Sigmoid colon (tissue), 7 donors: ENCODE data around the gene NMNAT3. TPM values are rescaled to one million over a fixed set of nuclear protein-coding genes. Genes with fewer than 3 reads are reported as not detected.

Experiments used
- DNase-seq: peaks from one replicate; pipeline ENCODE4 v3.0.0-alpha.2; 2019
- H3K27ac ChIP-seq, 4 donors: fragments of 200-600 bp; sonication (generic); one replicate each; pipeline ENCODE4 v1.5.1; 2016 to 2019; ENCODE audit warnings: mild to moderate bottlenecking in 1 of 4
- H3K27me3 ChIP-seq, 3 donors: fragments of 200-600 bp; sonication (generic); one replicate each; pipeline ENCODE4 v1.5.1; 2019; ENCODE audit warnings: mild to moderate bottlenecking in 1 of 3
- H3K36me3 ChIP-seq, 4 donors: fragments of 200-600 bp; sonication (generic); one replicate each; pipeline ENCODE4 v1.5.1; 2016 to 2019
- H3K4me1 ChIP-seq, 4 donors: fragments of 200-600 bp; sonication (generic); one replicate each; pipeline ENCODE4 v1.5.1; 2017 to 2019
- H3K4me3 ChIP-seq, 4 donors: fragments of 200-600 bp; sonication (generic); one replicate each; pipeline ENCODE4 v1.5.1; 2017 to 2019; ENCODE audit warnings: mild to moderate bottlenecking in 2 of 4, moderate library complexity in 1 of 4
- H3K9me3 ChIP-seq, 4 donors: fragments of 200-600 bp in 3 of 4; sonication (generic) in 3 of 4; one replicate each; pipeline versions ENCODE4 v1.5.1 to v1.6.1; 2013 to 2019
- EP300 ChIP-seq, 4 donors: sonication (generic); formaldehyde crosslinking; IDR thresholded peaks; one replicate each; pipeline ENCODE4 v1.6.1; 2017; ENCODE audit warnings: antibody characterized with exemption in 4 of 4
- POLR2A ChIP-seq, 2 donors: fragments of 450-650 bp; IDR thresholded peaks; one replicate each; pipeline ENCODE4 v1.6.1; 2016; ENCODE audit warnings: antibody characterized with exemption in 2 of 2, mild to moderate bottlenecking in 2 of 2, moderate library complexity in 2 of 2
- POLR2AphosphoS5 ChIP-seq, 4 donors: sonication (generic); formaldehyde crosslinking; IDR thresholded peaks; one replicate each; pipeline ENCODE4 v1.6.1; 2017; ENCODE audit warnings: antibody characterized with exemption in 4 of 4
- WGBS, 2 donors: extraction: QIAGEN DNeasy Blood & Tissue Kit; methylation state at CpG; one replicate each; pipeline ENCODE4 v1.1.7; 2013; 5-methylcytosine and 5-hydroxymethylcytosine counted together
- intact Hi-C: fragments of 100-400 bp; cut with DNase I; formaldehyde crosslinking; loops from one replicate; pipeline ENCODE4 v1.15.1; 2023
- polyA plus RNA-seq, 3 donors: library from polyadenylated mRNA; stranded (reverse); fragments of 200-250 nt; gene quantifications; one replicate each; pipeline ENCODE4 v1.2.3, GENCODE V29; 2013
- total RNA-seq, 4 donors: library from RNA; depleted of rRNA; stranded (reverse); fragments of >200 nt; gene quantifications; one replicate each; pipeline ENCODE4 v1.1.0, GENCODE V29; 2016
- TF ChIP-seq, protein P1 (sequence below), 4 experiments: fragments of 450-650 bp in 3 of 4; fragments of 200-600 bp in 1 of 4; IDR thresholded peaks; one replicate each; pipeline ENCODE4 v1.5.1; 2016 to 2019; ENCODE audit warnings: antibody characterized with exemption in 4 of 4, mild to moderate bottlenecking in 3 of 4, moderate library complexity in 2 of 4
- donor health status: healthy with polysubstance abuse.
- donor health status: Bipolar disorder and iron deficiency.
- donor health status: healthy.

The NMNAT3 gene
- total and polyA plus RNA-seq, 7 donors: 3.4 to 24.6 (median 10.0) TPM

DNA sequence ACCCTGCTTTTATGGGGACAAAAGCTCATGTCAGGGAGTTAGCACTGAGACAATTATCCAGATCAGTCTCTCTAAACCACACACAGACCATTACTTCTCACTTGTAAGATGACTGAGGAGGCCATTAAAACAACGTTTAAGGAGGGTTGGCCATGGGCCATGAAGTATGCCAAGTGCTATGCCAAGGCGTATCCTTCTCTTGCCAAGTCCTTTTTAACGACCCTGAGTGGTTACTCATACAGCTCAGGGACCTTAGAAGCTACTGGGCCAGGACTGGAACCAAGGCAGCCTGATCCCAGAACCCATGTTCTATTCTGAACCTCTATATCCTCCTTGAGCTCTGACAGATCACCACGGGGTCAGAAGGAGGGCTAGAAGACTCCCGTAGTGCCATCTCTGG lies 50.0 kb downstream of the NMNAT3 start:
- no peak overlapping the region for H3K27ac ChIP-seq
- WGBS, 2 donors: 62 to 80% methylated on average over 5 of the region's 5 CpGs
- H3K4me1 ChIP-seq: no peaks in the 10 kb centered on the region
- H3K36me3 ChIP-seq: no peaks in the 10 kb centered on the region
- H3K27me3 ChIP-seq: no peaks in the 10 kb centered on the region
- TF ChIP-seq, protein P1, sequence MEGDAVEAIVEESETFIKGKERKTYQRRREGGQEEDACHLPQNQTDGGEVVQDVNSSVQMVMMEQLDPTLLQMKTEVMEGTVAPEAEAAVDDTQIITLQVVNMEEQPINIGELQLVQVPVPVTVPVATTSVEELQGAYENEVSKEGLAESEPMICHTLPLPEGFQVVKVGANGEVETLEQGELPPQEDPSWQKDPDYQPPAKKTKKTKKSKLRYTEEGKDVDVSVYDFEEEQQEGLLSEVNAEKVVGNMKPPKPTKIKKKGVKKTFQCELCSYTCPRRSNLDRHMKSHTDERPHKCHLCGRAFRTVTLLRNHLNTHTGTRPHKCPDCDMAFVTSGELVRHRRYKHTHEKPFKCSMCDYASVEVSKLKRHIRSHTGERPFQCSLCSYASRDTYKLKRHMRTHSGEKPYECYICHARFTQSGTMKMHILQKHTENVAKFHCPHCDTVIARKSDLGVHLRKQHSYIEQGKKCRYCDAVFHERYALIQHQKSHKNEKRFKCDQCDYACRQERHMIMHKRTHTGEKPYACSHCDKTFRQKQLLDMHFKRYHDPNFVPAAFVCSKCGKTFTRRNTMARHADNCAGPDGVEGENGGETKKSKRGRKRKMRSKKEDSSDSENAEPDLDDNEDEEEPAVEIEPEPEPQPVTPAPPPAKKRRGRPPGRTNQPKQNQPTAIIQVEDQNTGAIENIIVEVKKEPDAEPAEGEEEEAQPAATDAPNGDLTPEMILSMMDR (IDR thresholded peaks at IDR 0.05): no peak
- TF ChIP-seq EP300 (IDR thresholded peaks at IDR 0.05): no peak
- TF ChIP-seq POLR2AphosphoS5 (IDR thresholded peaks at IDR 0.05): no peak
- TF ChIP-seq POLR2A (IDR thresholded peaks at IDR 0.05): no peak
- no peak overlapping the region for H3K4me3 ChIP-seq
- H3K9me3 ChIP-seq: no peaks in the 10 kb centered on the region
- no peak for DNase-seq
- intact Hi-C loops: no loop called here

DNA sequence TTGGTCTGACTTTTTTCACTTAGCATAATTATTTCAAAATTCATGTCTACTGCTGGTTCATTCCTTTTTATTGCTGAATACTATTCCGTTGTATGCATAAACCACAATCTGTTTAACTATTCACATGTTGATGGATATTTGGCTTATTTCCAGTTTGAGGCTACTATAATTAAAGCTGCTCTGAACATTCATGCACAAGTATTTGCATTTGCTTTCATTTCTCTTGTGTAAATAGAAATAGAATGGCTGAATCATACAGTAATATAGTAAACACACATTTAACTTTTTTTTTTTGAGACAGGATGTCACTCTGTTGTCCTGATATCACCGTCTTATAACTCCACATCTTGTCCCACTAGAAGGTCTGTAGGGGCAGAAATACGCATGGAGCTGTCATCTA lies 57.3 kb downstream of the NMNAT3 start:
- intact Hi-C loops: no loop called here
- DNase-seq: no peak
- TF ChIP-seq, protein P1 (IDR thresholded peaks at IDR 0.05): no peak
- no peak for TF ChIP-seq EP300 (IDR thresholded peaks at IDR 0.05)
- TF ChIP-seq POLR2AphosphoS5 (IDR thresholded peaks at IDR 0.05): no peak
- Histone ChIP-seq H3K4me1 (no peaks in the 10 kb centered on the region), H3K27me3 (no peaks in the 10 kb centered on the region), H3K36me3 (no peaks in the 10 kb centered on the region), H3K27ac (no peak overlapping the region), H3K9me3 (no peaks in the 10 kb centered on the region), H3K4me3 (no peak overlapping the region)
- WGBS, 2 donors: 74 to 85% methylated on average over 3 of the region's 3 CpGs

GRCh38 chr3:139619484-139619883 lies 58.3 kb downstream of the NMNAT3 start:
- TF ChIP-seq, protein P1 (IDR thresholded peaks at IDR 0.05): no peak
- no peak for TF ChIP-seq POLR2AphosphoS5 (IDR thresholded peaks at IDR 0.05)
- TF ChIP-seq POLR2A (IDR thresholded peaks at IDR 0.05): no peak
- no peak for TF ChIP-seq EP300 (IDR thresholded peaks at IDR 0.05)
- no peak overlapping the region for H3K27ac ChIP-seq
- no peak overlapping the region for H3K4me3 ChIP-seq
- no peaks in the 10 kb centered on the region for H3K36me3 ChIP-seq
- no peaks in the 10 kb centered on the region for H3K27me3 ChIP-seq
- WGBS, 2 donors: 42 to 59% methylated on average over 1 of the region's 1 CpG
- no peaks in the 10 kb centered on the region for H3K4me1 ChIP-seq
- DNase-seq: no peak
- H3K9me3 ChIP-seq: no peaks in the 10 kb centered on the region
- intact Hi-C loops: no loop called here

- no peak for TF ChIP-seq POLR2AphosphoS5 (IDR thresholded peaks at IDR 0.05)
- TF ChIP-seq EP300 (IDR thresholded peaks at IDR 0.05): no peak
- TF ChIP-seq, protein P1 (IDR thresholded peaks at IDR 0.05): no peak
- no peak for TF ChIP-seq POLR2A (IDR thresholded peaks at IDR 0.05)
- no peaks in the 10 kb centered on the region for H3K4me1 ChIP-seq
- WGBS, 2 donors: 78% methylated on average over 3 of the region's 3 CpGs
- DNase-seq: no peak
- H3K36me3 ChIP-seq: no peaks in the 10 kb centered on the region
- no peaks in the 10 kb centered on the region for H3K9me3 ChIP-seq
- no peak overlapping the region for H3K27ac ChIP-seq
- intact Hi-C loops: no loop called here
- H3K27me3 ChIP-seq: no peaks in the 10 kb centered on the region
- H3K4me3 ChIP-seq: no peak overlapping the region
Measured at GRCh38 chr3:139617672-139618268, 60.0 kb downstream of the NMNAT3 start.

GRCh38 chr3:139611528-139611927 lies 66.2 kb downstream of the NMNAT3 start:
- H3K9me3 ChIP-seq: no peaks in the 10 kb centered on the region
- H3K27ac ChIP-seq: no peak overlapping the region
- TF ChIP-seq EP300 (IDR thresholded peaks at IDR 0.05): no peak
- TF ChIP-seq, protein P1 (IDR thresholded peaks at IDR 0.05): no peak
- no peak for TF ChIP-seq POLR2A (IDR thresholded peaks at IDR 0.05)
- TF ChIP-seq POLR2AphosphoS5 (IDR thresholded peaks at IDR 0.05): no peak
- DNase-seq: no peak
- H3K36me3 ChIP-seq: no peaks in the 10 kb centered on the region
- 90 to 93% methylated on average over 5 of the region's 5 CpGs for WGBS, 2 donors
- no peaks in the 10 kb centered on the region for H3K4me1 ChIP-seq
- intact Hi-C loops: no loop called here
- H3K4me3 ChIP-seq: no peak overlapping the region
- no peaks in the 10 kb centered on the region for H3K27me3 ChIP-seq
